Stimulated activated CD4-positive, alpha-beta T cell treated with anti-CD3 and anti-CD28 coated beads, TNF-alpha, amount 100 ng/mL, for 1 hour (primary cell): ENCODE measurements around the gene SYNGAP1.
"Not testable (repeated sequence)": the region's sequence is repeated elsewhere in the genome, so short reads cannot be mapped to it uniquely, and the experiment has no call there.

Experiments
- DNase-seq, 3 donors: peaks; one replicate each; pipeline ENCODE4 v3.0.0-alpha.2; 2020; ENCODE audit warnings: low read depth in 3 of 3, low spot score in 1 of 3

Gene SYNGAP1

GRCh38 chr6:33399881-33400280 is 20.0 kb upstream of the SYNGAP1 start:
- DNase-seq, result not testable (repeated sequence)

GRCh38 chr6:33404884-33405283 is 15.0 kb upstream of the SYNGAP1 start:
- no peak for DNase-seq

- no peak for DNase-seq
Measured at GRCh38 chr6:33405386-33405940, 14.4 kb upstream of the SYNGAP1 start.

GRCh38 chr6:33406126-33406525 is 13.7 kb upstream of the SYNGAP1 start:
- DNase-seq, result no peak

GRCh38 chr6:33407132-33407718 is 12.6 kb upstream of the SYNGAP1 start:
- no peak for DNase-seq

- peak; percentile 96 to 98 (median 97) for DNase-seq
Measured at GRCh38 chr6:33410050-33410710, 9.7 kb upstream of the SYNGAP1 start.

GRCh38 chr6:33410711-33411631 is 8.9 kb upstream of the SYNGAP1 start, which contains the start of gene PHF1:
PHF1 (plus strand) TSS chr6:33411014; CDS start chr6:33412264, 1,250 bp downstream.
- peak in 1 of 3 donors; percentile 61 for DNase-seq

GRCh38 chr6:33411632-33412005 is 8.2 kb upstream of the SYNGAP1 start:
- DNase-seq, result no peak

- no peak for DNase-seq
Measured at GRCh38 chr6:33412140-33413009, 7.5 kb upstream of the SYNGAP1 start.

- no peak for DNase-seq
Measured at GRCh38 chr6:33413241-33414120, 6.4 kb upstream of the SYNGAP1 start.

GRCh38 chr6:33414592-33415271 is 5.1 kb upstream of the SYNGAP1 start:
- DNase-seq, result no peak

GRCh38 chr6:33415831-33416230 is 4.0 kb upstream of the SYNGAP1 start:
- no peak for DNase-seq

- no peak for DNase-seq
Measured at GRCh38 chr6:33416386-33417127, 3.3 kb upstream of the SYNGAP1 start.

GRCh38 chr6:33417128-33417902 is 2.5 kb upstream of the SYNGAP1 start:
- no peak for DNase-seq

- peak; percentile 87 to 98 (median 98) for DNase-seq
Measured at GRCh38 chr6:33417903-33418689, 1.8 kb upstream of the SYNGAP1 start, which contains the start of gene CUTA. CUTA (minus strand) TSS chr6:33418107; CDS start chr6:33418000, 107 bp downstream.

- DNase-seq, result no peak
Measured at GRCh38 chr6:33418690-33419291, 1.1 kb upstream of the SYNGAP1 start.
